Measurements from ENCODE around the gene CRAMP1. TPM values are rescaled to one million over a fixed set of nuclear protein-coding genes. Genes with fewer than 3 reads are reported as not detected.
A peak's percentile ranks its signal among the peaks of the same experiment; 100 is the strongest.

CRAMP1 gene
- total RNA-seq, 4 donors from 2014 or later: 9.0 to 15.1 (median 11.3) TPM

DNA sequence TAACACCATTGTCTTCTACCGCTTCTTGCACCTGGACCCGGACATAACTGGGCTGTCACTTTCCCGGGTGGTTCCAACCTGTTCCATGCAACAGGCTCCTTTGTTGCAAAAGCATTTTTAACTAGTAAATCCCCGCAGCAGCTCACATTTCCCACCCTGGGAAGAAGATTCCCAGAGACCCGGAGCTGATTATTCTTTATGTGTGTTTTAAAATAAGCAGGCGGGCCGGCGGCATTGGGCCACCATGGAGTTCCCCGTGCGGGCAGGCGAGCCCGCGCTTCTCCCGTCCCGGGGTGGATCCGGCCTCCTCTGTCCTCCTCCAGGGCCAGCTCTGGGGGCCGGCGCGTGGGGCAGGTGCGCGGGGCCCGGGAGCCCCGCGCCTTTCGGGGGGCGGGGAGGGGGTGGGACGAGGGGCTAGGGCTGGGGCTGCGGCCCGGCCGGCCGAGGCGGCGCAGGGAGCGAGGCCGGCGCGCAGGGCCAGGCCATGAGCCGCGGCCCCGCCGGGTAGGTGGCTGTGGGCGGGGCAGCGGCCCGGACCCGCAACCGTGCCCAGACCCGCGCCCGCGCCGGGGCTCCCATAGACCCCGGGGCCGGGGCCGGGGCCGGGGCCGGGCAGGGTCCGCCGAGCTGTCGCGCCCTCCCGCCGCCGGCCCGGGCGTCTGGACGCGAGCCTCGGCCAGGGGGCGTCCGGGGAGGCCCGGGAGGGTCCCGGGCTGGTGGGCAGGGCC is 1.7 kb downstream of the CRAMP1 start:
- H3K27ac ChIP-seq: peak overlapping the region in 3 of 4 donors; percentile 87 to 91 (median 88)

DNA sequence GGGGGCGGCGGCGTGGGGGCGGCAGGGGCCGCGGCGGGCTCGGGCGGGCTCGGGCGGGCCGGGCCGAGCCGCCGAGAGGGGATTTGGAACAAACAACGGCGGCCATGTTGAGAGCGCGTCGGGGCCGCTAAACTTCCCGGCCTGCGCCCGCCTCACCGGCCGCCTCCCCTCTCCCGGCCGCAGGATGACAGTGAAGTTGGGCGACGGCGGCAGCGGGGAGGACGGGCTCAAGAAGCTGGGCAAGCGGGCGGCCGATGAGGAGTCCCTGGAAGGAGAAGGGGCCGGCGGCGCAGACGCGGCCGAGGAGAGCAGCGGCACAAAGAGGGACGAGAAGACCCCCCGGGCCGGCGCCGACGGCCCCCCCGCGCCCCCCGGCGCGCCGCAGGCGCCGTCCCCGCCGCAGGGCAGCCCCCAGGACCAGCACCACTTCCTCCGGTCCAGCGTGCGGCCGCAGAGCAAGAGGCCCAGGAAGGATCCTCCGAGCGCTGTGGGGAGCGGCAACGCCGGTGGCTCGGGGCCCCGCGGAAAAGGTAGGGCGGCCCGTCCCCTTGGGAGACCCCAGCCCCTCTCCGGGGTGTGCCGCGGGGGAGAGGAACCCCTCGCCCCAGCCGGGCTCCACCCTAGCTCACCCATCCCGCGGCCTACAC is 2.4 kb downstream of the CRAMP1 start:
- peaks cover 0 to 30% of the 10 kb centered on the region in 2 donors for H3K36me3 ChIP-seq
- no peaks in the 10 kb centered on the region for H3K9me3 ChIP-seq
- H3K4me3 ChIP-seq: peak overlapping the region; percentile 43 to 98
- peak overlapping the region; percentile 36 to 91 (median 88) for H3K27ac ChIP-seq
- no peaks in the 10 kb centered on the region for H3K27me3 ChIP-seq
- ATAC-seq: no peak
- H3K4me1 ChIP-seq: peaks cover 0 to 60% (median 33%) of the 10 kb centered on the region in 3 donors
- 20% methylated on average over 2 of the region's 80 CpGs; no CpG with 5 or more reads in 1 of the 2 donors for WGBS, 2 donors (ENCODE audit: low coverage in 1 of 2)
- TF ChIP-seq EP300 (IDR thresholded peaks at IDR 0.05): no peak
- no peak for TF ChIP-seq POLR2A (IDR thresholded peaks at IDR 0.05)
- TF ChIP-seq, protein P1, sequence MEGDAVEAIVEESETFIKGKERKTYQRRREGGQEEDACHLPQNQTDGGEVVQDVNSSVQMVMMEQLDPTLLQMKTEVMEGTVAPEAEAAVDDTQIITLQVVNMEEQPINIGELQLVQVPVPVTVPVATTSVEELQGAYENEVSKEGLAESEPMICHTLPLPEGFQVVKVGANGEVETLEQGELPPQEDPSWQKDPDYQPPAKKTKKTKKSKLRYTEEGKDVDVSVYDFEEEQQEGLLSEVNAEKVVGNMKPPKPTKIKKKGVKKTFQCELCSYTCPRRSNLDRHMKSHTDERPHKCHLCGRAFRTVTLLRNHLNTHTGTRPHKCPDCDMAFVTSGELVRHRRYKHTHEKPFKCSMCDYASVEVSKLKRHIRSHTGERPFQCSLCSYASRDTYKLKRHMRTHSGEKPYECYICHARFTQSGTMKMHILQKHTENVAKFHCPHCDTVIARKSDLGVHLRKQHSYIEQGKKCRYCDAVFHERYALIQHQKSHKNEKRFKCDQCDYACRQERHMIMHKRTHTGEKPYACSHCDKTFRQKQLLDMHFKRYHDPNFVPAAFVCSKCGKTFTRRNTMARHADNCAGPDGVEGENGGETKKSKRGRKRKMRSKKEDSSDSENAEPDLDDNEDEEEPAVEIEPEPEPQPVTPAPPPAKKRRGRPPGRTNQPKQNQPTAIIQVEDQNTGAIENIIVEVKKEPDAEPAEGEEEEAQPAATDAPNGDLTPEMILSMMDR (IDR thresholded peaks at IDR 0.05): no peak
- TF ChIP-seq POLR2AphosphoS5 (IDR thresholded peaks at IDR 0.05): no peak

More for the DNA sequence above, 1.7 kb downstream of the CRAMP1 start:
- Histone ChIP-seq H3K4me1 (peaks cover 0 to 67% (median 37%) of the 10 kb centered on the region in 3 donors), H3K4me3 (peak overlapping the region; percentile 72 to 98), H3K27me3 (no peaks in the 10 kb centered on the region), H3K9me3 (no peaks in the 10 kb centered on the region), H3K36me3 (peaks cover 0 to 25% of the 10 kb centered on the region in 2 donors)
- no peak for TF ChIP-seq POLR2A (IDR thresholded peaks at IDR 0.05)
- no peak for ATAC-seq
- 0% methylated on average over 2 to 6 of the region's 72 CpGs for WGBS, 2 donors (ENCODE audit: low coverage in 1 of 2)

DNA sequence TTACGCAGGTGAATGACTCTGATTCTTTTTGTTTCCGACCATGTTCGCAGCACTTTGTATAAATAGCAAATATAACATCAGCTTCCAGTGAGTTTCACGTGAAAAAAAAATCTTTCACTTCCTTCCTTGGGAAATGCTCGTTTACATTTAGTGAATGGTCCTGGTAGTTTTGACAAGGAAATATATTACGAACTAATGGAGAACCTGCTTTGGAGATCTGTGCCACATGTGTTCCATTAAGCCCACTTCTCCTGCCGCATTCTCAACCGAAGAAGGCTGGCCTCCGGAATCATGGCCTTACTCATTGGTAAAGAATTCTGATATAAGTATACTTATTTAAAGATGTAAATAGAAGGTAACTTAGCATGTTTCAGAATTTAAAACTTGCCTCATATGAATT is 3.6 kb downstream of the CRAMP1 start:
- H3K9me3 ChIP-seq: no peaks in the 10 kb centered on the region
- H3K4me1 ChIP-seq: peaks cover 0 to 52% (median 28%) of the 10 kb centered on the region in 3 donors
- peaks cover 0 to 42% of the 10 kb centered on the region in 2 donors for H3K36me3 ChIP-seq
- peak overlapping the region in 2 of 4 donors; percentile 87 to 91 for H3K27ac ChIP-seq
- ATAC-seq: no peak
- H3K4me3 ChIP-seq: peak overlapping the region in 1 of 2 donors; percentile 98
- H3K27me3 ChIP-seq: no peaks in the 10 kb centered on the region
- 52 to 60% methylated on average over 9 of the region's 9 CpGs for WGBS, 2 donors (ENCODE audit: low coverage in 1 of 2)
- TF ChIP-seq, protein P1 (IDR thresholded peaks at IDR 0.05): no peak
- TF ChIP-seq POLR2AphosphoS5 (IDR thresholded peaks at IDR 0.05): no peak
- no peak for TF ChIP-seq POLR2A (IDR thresholded peaks at IDR 0.05)
- no peak for TF ChIP-seq EP300 (IDR thresholded peaks at IDR 0.05)

DNA sequence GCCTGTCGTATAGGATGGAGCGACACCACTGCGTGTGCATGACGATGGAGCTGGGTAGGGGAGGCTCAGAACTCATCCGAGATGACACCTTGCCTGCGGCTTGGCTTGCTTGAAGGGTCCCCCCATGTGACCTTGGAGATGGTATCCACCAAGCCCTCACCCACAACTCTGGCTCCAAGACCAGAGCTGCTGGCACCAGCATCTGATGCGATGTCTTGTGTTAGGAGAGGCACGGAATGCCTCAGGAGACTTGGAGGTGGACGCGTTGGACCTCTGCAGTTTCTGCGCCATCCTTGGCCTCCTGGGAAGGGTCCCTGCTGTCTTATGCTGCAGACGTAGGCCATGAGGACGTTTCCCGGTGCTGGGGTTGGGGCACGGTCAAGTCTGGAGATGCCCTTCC is 7.8 kb downstream of the CRAMP1 start:
- Histone ChIP-seq H3K9me3 (no peaks in the 10 kb centered on the region), H3K36me3 (peaks cover 0 to 73% of the 10 kb centered on the region in 2 donors), H3K27me3 (no peaks in the 10 kb centered on the region), H3K4me3 (no peak overlapping the region), H3K27ac (no peak overlapping the region), H3K4me1 (peaks cover 0 to 25% (median 12%) of the 10 kb centered on the region in 3 donors)
- 85 to 90% methylated on average over 2 to 11 of the region's 15 CpGs for WGBS, 2 donors (ENCODE audit: low coverage in 1 of 2)
- no peak for ATAC-seq
- no peak for TF ChIP-seq EP300 (IDR thresholded peaks at IDR 0.05)
- TF ChIP-seq, protein P1 (IDR thresholded peaks at IDR 0.05): no peak
- TF ChIP-seq POLR2A (IDR thresholded peaks at IDR 0.05): no peak
- no peak for TF ChIP-seq POLR2AphosphoS5 (IDR thresholded peaks at IDR 0.05)

DNA sequence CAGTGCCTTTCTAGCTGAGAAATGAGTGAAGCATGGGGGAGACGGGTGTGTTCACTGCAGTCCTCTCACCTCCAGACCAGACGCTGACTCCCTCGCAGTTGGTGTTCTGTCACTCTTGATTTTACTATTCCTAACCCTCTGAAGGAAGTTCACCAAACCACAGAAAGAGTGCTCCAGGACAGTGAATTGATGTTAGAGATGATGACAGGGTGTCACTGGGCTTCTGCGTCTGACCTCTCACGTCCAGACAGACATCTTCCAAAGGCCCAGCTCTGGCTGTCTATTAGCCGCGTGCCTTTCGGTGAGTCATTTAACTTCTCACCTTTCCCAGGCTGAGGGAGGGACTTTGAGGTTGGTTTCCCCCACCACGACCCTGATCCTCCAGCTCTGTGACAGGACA is 8.2 kb downstream of the CRAMP1 start:
- 43 to 67% methylated on average over 1 to 3 of the region's 9 CpGs for WGBS, 2 donors (ENCODE audit: low coverage in 1 of 2)
- H3K4me1 ChIP-seq: peaks cover 0 to 21% (median 9%) of the 10 kb centered on the region in 3 donors
- H3K27me3 ChIP-seq: no peaks in the 10 kb centered on the region
- H3K27ac ChIP-seq: no peak overlapping the region
- TF ChIP-seq, protein P1 (IDR thresholded peaks at IDR 0.05): no peak
- TF ChIP-seq POLR2A (IDR thresholded peaks at IDR 0.05) (no peak), POLR2AphosphoS5 (IDR thresholded peaks at IDR 0.05) (no peak), EP300 (IDR thresholded peaks at IDR 0.05) (no peak)
- H3K4me3 ChIP-seq: no peak overlapping the region
- H3K9me3 ChIP-seq: no peaks in the 10 kb centered on the region
- ATAC-seq: no peak
- H3K36me3 ChIP-seq: peaks cover 0 to 73% of the 10 kb centered on the region in 2 donors

All from gastroesophageal sphincter (tissue), 4 donors.